Tibial artery (tissue), 4 donors: ENCODE data around the gene ATP6V0E1.

Experiments used
- DNase-seq, 2 donors: peaks; one replicate each; pipeline ENCODE4 v3.0.0-alpha.2; 2019
- H3K27ac ChIP-seq, 2 donors: fragments of 200-600 bp; sonication (generic) in 1 of 2; 1 replicate in 1 of 2; 2 replicates in 1 of 2; pipeline ENCODE4 v1.5.1; 2018 to 2019; ENCODE audit warnings: mild to moderate bottlenecking in 1 of 2
- H3K27me3 ChIP-seq, 2 donors: fragments of 200-600 bp; sonication (generic) in 1 of 2; one replicate each; pipeline versions ENCODE4 v1.5.1 to v1.6.0; 2016 to 2019
- H3K36me3 ChIP-seq, 3 donors: fragments of 200-600 bp; sonication (generic) in 2 of 3; one replicate each; pipeline ENCODE4 v1.5.1; 2016 to 2019; ENCODE audit warnings: mild to moderate bottlenecking in 2 of 3
- H3K4me1 ChIP-seq, 4 donors: fragments of 200-600 bp; sonication (generic) in 2 of 4; 1 replicate in 3 of 4; 2 replicates in 1 of 4; pipeline ENCODE4 v1.5.1; 2016 to 2019
- H3K4me3 ChIP-seq, 2 donors: fragments of 200-600 bp; sonication (generic) in 1 of 2; 1 replicate in 1 of 2; 2 replicates in 1 of 2; pipeline ENCODE4 v1.5.1; 2018 to 2019; ENCODE audit warnings: mild to moderate bottlenecking in 2 of 2
- H3K9me3 ChIP-seq, 3 donors: fragments of 200-600 bp; sonication (generic) in 1 of 3; one replicate each; pipeline ENCODE4 v1.5.1; 2016 to 2019
- CTCF ChIP-seq, 2 experiments: fragments of 200-600 bp in 1 of 2; fragments of 450-650 bp in 1 of 2; IDR thresholded peaks; one replicate each; pipeline ENCODE4 v1.5.1; 2017 to 2019; ENCODE audit warnings: antibody characterized with exemption in 2 of 2, mild to moderate bottlenecking in 1 of 2, moderate library complexity in 1 of 2
- intact Hi-C: fragments of 100-400 bp; cut with DNase I; formaldehyde crosslinking; loops from one replicate; pipeline ENCODE4 v1.15.0; 2023; ENCODE audit warnings: low total_unique reads

The ATP6V0E1 gene

DNA sequence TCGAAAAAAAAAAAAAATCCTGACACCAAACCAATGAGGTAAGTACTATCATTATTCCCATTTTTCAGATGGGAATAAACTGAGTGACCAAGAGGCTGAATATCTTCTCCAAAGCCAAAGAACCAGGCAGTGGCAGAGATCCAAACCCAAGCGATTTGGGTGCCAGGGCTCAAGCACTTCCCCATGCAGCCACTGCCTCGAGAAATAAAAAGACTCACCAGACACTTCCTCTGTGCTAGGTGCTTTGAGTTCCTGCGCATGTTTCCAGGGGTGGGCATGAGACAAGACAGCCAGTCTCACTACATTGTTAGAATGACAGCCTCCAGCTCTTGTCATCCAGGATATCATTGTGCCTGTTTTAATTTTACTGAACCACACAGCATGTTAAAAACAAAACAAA is 26.6 kb upstream of the ATP6V0E1 start:
- intact Hi-C loops = no loop called here
- TF ChIP-seq CTCF (IDR thresholded peaks at IDR 0.05) = no peak
- DNase-seq = no peak
- Histone ChIP-seq H3K9me3 (no peaks in the 10 kb centered on the region), H3K4me1 (peaks cover 0 to 80% (median 29%) of the 10 kb centered on the region in 4 donors), H3K27ac (peak overlapping the region; percentile 79 to 89), H3K4me3 (no peak overlapping the region), H3K27me3 (no peaks in the 10 kb centered on the region), H3K36me3 (peaks cover 0 to 11% (median 8%) of the 10 kb centered on the region in 3 donors)

DNA sequence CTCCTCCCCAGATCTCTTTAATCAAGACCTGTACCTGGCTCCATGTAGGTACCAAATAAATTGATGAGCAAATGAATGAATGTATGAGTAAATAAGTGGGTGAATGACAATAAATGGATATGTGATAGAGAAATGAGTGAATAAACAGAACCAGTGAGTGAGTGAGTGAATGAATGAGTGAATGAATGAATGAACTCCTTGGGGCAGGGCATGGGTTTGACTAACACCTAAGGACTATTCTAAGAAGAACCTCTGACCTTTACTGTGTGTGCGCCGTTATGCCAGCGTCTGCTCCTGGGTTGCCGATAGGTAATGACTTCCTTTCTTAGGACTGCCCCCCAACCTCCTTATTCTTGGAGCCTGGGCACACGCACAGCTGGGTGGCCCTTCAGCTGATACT is 26.1 kb upstream of the ATP6V0E1 start:
- H3K9me3 ChIP-seq = no peaks in the 10 kb centered on the region

DNA sequence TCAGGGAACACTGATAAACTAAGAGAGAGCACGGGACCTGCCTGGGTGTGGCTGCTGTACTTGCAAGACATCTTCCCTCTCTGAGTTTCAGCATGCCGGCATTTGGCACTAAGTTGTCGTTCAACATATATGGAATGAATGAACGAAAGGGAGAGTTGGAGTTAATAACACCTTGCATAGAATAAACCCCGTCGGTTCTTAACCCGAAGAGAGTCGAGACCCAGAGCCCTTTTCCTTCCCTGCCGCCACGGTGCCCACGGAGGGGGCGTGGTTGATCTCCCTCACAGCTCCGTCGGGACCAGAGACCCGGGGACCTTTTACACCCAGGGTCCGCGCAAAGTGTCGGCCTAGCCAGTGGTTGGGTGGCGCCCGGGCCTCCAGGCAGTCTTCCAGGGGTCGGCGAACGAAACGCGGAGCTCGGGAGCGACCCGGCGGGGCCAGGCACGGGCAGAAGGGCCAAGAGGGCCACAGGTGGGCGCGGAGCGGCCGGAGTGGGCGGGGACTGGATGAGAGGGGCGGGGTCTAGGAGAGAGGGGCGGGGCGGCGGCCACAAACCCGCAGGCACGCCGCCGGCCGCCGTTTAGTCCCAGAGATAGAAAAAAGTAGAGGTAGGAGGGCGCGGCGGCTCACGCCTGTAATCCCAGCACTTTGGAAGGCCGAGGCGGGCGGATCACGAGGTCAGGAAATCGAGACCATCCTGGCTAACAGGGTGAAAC is 25.1 kb upstream of the ATP6V0E1 start:
- intact Hi-C loops = no loop called here
- peak; percentile 59 to 77 for DNase-seq
- Histone ChIP-seq H3K27ac (peak overlapping the region; percentile 79 to 89), H3K27me3 (no peaks in the 10 kb centered on the region), H3K4me3 (peak overlapping the region; percentile 85 to 89), H3K4me1 (peaks cover 0 to 65% (median 24%) of the 10 kb centered on the region in 4 donors), H3K9me3 (no peaks in the 10 kb centered on the region), H3K36me3 (peaks cover 0 to 17% (median 7%) of the 10 kb centered on the region in 3 donors)
- no peak for TF ChIP-seq CTCF (IDR thresholded peaks at IDR 0.05)

More for the DNA sequence above, 26.1 kb upstream of the ATP6V0E1 start:
- H3K27me3 ChIP-seq = no peaks in the 10 kb centered on the region
- no peak overlapping the region for H3K4me3 ChIP-seq
- H3K36me3 ChIP-seq = peaks cover 0 to 13% (median 7%) of the 10 kb centered on the region in 3 donors
- DNase-seq = no peak
- peak overlapping the region; percentile 79 to 89 for H3K27ac ChIP-seq
- peaks cover 0 to 75% (median 26%) of the 10 kb centered on the region in 4 donors for H3K4me1 ChIP-seq
- TF ChIP-seq CTCF (IDR thresholded peaks at IDR 0.05) = no peak
- intact Hi-C loops = no loop called here

DNA sequence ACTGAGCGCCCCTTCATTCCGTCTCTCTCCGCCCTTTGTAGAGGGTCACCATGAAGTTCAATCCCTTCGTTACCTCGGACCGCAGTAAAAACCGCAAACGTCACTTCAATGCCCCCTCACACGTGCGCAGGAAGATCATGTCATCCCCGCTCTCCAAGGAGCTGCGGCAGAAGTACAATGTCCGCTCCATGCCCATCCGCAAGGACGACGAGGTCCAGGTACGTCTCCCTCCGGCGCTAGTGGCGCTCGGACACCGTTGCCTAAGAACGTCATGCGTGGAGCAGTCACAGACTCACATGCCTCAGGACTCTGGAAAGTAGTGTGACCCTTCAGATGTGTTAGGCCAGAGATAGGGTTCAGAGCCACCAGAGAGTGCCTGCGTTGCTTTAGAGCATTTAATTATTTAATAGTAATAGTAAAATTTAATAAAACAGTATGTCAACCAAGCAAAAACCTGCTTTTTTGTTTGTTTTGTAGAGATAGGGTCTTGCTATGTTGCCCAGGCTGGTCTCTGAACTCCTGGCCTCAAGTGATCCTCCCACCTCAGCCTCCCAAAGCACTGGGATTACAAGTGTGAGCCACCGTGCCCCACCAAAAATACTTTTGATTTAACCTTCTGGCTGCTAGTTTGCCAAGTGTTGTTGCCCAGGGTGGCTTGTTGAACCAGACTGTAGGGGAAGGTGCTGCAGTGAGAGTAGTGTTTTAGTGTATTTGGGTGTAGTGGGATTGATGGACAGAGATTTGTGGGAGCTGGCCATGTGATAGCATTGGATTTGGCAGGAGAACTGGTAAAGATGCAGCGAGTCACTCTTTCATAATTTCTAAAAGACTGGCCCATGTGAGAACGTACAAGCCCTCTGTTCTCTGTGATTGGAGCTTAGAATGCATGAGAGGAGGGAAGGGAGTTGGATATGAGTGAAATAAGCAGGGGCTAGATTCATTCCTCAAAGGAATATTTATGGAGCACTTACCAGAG is 23.5 kb upstream of the ATP6V0E1 start:
- peaks cover 0 to 25% (median 7%) of the 10 kb centered on the region in 3 donors for H3K36me3 ChIP-seq
- no peak for TF ChIP-seq CTCF (IDR thresholded peaks at IDR 0.05)
- H3K9me3 ChIP-seq = no peaks in the 10 kb centered on the region
- DNase-seq = no peak
- intact Hi-C loops = no loop called here
- H3K4me1 ChIP-seq = peaks cover 0 to 54% (median 21%) of the 10 kb centered on the region in 4 donors
- peak overlapping the region; percentile 79 to 89 for H3K27ac ChIP-seq
- H3K4me3 ChIP-seq = peak overlapping the region; percentile 85 to 89
- no peaks in the 10 kb centered on the region for H3K27me3 ChIP-seq

- H3K36me3 ChIP-seq = peaks cover 9 to 44% (median 15%) of the 10 kb centered on the region in 3 donors
- H3K27ac ChIP-seq = no peak overlapping the region
- H3K9me3 ChIP-seq = no peaks in the 10 kb centered on the region
- intact Hi-C loops = no loop called here
- H3K4me3 ChIP-seq = no peak overlapping the region
- no peak for TF ChIP-seq CTCF (IDR thresholded peaks at IDR 0.05)
- no peaks in the 10 kb centered on the region for H3K4me1 ChIP-seq
- no peak for DNase-seq
- H3K27me3 ChIP-seq = no peaks in the 10 kb centered on the region
Observed at GRCh38 chr5:172969921-172970320, 13.7 kb upstream of the ATP6V0E1 start.
